K562 (cell line): ENCODE results near the gene CIAO2A. TPM values are rescaled to one million over a fixed set of nuclear protein-coding genes. Genes with fewer than 3 reads are reported as not detected.

ENCODE experiments used
- ATF7 ChIP-seq: fragments of 450-650 bp; IDR thresholded peaks from 2 replicates; pipeline ENCODE4 v1.7.1; 2014; ENCODE audit warnings: mild to moderate bottlenecking, moderate library complexity
- HEY1 ChIP-seq: fragments of 250-450 bp; sonication (Bioruptor Pico); IDR thresholded peaks from 2 replicates; pipeline ENCODE4 v1.5.0; 2020; ENCODE audit warnings: mild to moderate bottlenecking, moderate library complexity, borderline replicate concordance
- MTA1 ChIP-seq: fragments of 450-650 bp; IDR thresholded peaks from 2 replicates; pipeline ENCODE4 v1.6.1; 2017; ENCODE audit warnings: borderline replicate concordance
- MYNN ChIP-seq, 2 experiments: sonication (generic); formaldehyde crosslinking in 1 of 2; IDR thresholded peaks; 2 replicates each; pipeline versions ENCODE4 v1.5.0 to v1.6.1; 2016 to 2020; ENCODE audit warnings: antibody characterized with exemption in 1 of 2, missing genetic modification reagents in 1 of 2
- RBM22 ChIP-seq: fragments of 200-400 bp; formaldehyde crosslinking; IDR thresholded peaks from 2 replicates; pipeline ENCODE4 v1.6.1; 2018; ENCODE audit warnings: low read length, low read depth; ENCODE audit not compliant: poor library complexity, severe bottlenecking
- RBM25 ChIP-seq: fragments of 200-400 bp; formaldehyde crosslinking; IDR thresholded peaks from 2 replicates; pipeline ENCODE4 v1.6.1; 2018; ENCODE audit warnings: low read length, low read depth, moderate library complexity; ENCODE audit not compliant: severe bottlenecking
- ZNF134 ChIP-seq: fragments of 250-450 bp; sonication (Bioruptor Pico); conservative IDR thresholded peaks from 2 replicates; pipeline ENCODE4 v1.4.0; 2020
- polyA plus RNA-seq, 8 experiments: library from polyadenylated mRNA; depleted of rRNA in 4 of 8; stranded (reverse) in 5 of 8; unstranded in 3 of 8; fragments of >200 nt; fragmentation: Nextera tagmentation in 2 of 8; fragmentation: Illumina TruSeq in 1 of 8; extraction: Ambion mirVana in 2 of 8; extraction: Trizol in 1 of 8; gene quantifications; 2 replicates each; pipeline versions ENCODE4 v1.2.1 to v1.2.3, GENCODE V29; 2011 to 2014; ENCODE audit warnings: inconsistent platforms in 1 of 8, missing spikeins in 1 of 8
- total RNA-seq, 7 experiments: library from RNA; depleted of rRNA in 6 of 7; stranded (reverse); fragments of >200 nt in 6 of 7; fragmentation: Illumina TruSeq in 2 of 7; extraction: Trizol in 2 of 7; gene quantifications; 2 replicates each; pipeline versions ENCODE4 v1.2.1 to v1.2.3, GENCODE V29; 2011 to 2021; ENCODE audit warnings: low replicate concordance in 1 of 7
- TF ChIP-seq, protein P1 (sequence below): fragments of 250-450 bp; sonication (Bioruptor Pico); IDR thresholded peaks from 2 replicates; pipeline ENCODE4 v1.4.0; 2020; ENCODE audit warnings: borderline replicate concordance
- TF ChIP-seq, protein P2 (sequence below): fragments of 450-650 bp; IDR thresholded peaks from 2 replicates; pipeline ENCODE4 v1.7.1; 2018; ENCODE audit warnings: mild to moderate bottlenecking, low read depth; ENCODE audit not compliant: partially characterized antibody
- TF ChIP-seq, protein P3 (sequence below): fragments of 200-800 bp; sonication (Bioruptor generic); IDR thresholded peaks from 2 replicates; pipeline ENCODE4 v1.6.1; 2017; ENCODE audit warnings: missing genetic modification characterization, missing compliant biosample characterization
- TF ChIP-seq, protein P4 (sequence below): fragments of 250-450 bp; sonication (Bioruptor Pico); IDR thresholded peaks from 2 replicates; pipeline ENCODE4 v1.8.0; 2022; ENCODE audit warnings: inconsistent platforms, mild to moderate bottlenecking, moderate library complexity, borderline replicate concordance
- TF ChIP-seq, protein P5 (sequence below): fragments of 250-450 bp; sonication (Bioruptor Pico); IDR thresholded peaks from 2 replicates; pipeline ENCODE4 v1.5.0; 2021
- TF ChIP-seq, protein P6 (sequence below): fragments of 250-450 bp; sonication (Bioruptor Pico); IDR thresholded peaks from 2 replicates; pipeline ENCODE4 v1.4.0; 2020; ENCODE audit warnings: mild to moderate bottlenecking

Gene CIAO2A
- total and polyA plus RNA-seq, 9 of the 15 experiments (the other 6 are each of a cell fraction or from before 2014, with no cell fraction given) = 161 to 429 (median 313) TPM

DNA sequence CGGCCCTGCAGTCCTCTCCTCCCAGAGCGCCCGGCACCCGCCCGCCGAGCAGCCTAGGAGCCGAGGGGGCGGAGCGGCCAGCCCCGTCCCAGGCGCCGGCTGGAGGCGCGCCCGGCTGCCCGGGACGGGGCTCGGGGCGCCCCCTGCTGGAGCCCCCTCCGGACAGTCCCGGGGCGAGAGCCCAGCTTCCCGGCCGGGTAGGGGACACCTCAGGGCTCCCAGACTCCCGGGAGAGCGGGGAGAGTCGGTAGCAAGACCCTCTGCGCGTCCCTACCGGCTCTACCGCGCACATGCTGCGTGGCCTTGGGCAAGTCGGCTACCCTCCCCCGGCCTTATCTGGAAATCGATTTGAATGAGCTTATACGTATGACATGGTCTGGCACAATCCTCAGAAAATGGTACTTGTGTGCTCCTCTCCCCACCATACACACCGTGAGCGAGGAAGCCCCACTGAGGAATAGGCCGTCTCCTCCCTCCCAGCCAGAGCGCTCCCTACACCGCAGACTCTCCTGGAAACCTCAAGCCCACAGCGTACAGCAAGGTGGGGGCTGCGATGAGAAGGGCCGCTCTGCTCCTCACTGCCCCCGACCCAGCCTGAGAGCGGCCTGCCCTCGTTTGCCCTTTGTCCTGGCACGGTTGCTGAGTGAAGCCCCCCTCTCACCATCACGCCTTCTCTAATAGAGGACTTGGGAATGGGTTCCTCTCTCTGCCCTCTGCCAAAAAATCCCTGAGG lies 47.1 kb downstream of the CIAO2A start, which contains the start of gene DAPK2 (continued):
- TF ChIP-seq, protein P1, sequence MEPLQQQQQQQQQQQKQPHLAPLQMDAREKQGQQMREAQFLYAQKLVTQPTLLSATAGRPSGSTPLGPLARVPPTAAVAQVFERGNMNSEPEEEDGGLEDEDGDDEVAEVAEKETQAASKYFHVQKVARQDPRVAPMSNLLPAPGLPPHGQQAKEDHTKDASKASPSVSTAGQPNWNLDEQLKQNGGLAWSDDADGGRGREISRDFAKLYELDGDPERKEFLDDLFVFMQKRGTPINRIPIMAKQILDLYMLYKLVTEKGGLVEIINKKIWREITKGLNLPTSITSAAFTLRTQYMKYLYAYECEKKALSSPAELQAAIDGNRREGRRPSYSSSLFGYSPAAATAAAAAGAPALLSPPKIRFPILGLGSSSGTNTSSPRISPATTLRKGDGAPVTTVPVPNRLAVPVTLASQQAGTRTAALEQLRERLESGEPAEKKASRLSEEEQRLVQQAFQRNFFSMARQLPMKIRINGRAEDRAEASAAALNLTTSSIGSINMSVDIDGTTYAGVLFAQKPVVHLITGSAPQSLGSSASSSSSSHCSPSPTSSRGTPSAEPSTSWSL = no peak
- TF ChIP-seq, protein P2, sequence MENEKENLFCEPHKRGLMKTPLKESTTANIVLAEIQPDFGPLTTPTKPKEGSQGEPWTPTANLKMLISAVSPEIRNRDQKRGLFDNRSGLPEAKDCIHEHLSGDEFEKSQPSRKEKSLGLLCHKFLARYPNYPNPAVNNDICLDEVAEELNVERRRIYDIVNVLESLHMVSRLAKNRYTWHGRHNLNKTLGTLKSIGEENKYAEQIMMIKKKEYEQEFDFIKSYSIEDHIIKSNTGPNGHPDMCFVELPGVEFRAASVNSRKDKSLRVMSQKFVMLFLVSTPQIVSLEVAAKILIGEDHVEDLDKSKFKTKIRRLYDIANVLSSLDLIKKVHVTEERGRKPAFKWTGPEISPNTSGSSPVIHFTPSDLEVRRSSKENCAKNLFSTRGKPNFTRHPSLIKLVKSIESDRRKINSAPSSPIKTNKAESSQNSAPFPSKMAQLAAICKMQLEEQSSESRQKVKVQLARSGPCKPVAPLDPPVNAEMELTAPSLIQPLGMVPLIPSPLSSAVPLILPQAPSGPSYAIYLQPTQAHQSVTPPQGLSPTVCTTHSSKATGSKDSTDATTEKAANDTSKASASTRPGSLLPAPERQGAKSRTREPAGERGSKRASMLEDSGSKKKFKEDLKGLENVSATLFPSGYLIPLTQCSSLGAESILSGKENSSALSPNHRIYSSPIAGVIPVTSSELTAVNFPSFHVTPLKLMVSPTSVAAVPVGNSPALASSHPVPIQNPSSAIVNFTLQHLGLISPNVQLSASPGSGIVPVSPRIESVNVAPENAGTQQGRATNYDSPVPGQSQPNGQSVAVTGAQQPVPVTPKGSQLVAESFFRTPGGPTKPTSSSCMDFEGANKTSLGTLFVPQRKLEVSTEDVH = no peak
- TF ChIP-seq RBM25 = no peak
- 0 out of 2 replicates have a peak, but pooled peaks have one; percentile 12 for TF ChIP-seq ATF7
- no peak for TF ChIP-seq ZNF134
- TF ChIP-seq, protein P3, sequence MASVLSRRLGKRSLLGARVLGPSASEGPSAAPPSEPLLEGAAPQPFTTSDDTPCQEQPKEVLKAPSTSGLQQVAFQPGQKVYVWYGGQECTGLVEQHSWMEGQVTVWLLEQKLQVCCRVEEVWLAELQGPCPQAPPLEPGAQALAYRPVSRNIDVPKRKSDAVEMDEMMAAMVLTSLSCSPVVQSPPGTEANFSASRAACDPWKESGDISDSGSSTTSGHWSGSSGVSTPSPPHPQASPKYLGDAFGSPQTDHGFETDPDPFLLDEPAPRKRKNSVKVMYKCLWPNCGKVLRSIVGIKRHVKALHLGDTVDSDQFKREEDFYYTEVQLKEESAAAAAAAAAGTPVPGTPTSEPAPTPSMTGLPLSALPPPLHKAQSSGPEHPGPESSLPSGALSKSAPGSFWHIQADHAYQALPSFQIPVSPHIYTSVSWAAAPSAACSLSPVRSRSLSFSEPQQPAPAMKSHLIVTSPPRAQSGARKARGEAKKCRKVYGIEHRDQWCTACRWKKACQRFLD (CRISPR knock-in tag) = no peak
- no peak for TF ChIP-seq RBM22
- no peak for TF ChIP-seq HEY1 (CRISPR knock-in tag)
- TF ChIP-seq MTA1 = no peak
- TF ChIP-seq, protein P4, sequence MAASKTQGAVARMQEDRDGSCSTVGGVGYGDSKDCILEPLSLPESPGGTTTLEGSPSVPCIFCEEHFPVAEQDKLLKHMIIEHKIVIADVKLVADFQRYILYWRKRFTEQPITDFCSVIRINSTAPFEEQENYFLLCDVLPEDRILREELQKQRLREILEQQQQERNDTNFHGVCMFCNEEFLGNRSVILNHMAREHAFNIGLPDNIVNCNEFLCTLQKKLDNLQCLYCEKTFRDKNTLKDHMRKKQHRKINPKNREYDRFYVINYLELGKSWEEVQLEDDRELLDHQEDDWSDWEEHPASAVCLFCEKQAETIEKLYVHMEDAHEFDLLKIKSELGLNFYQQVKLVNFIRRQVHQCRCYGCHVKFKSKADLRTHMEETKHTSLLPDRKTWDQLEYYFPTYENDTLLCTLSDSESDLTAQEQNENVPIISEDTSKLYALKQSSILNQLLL (CRISPR knock-in tag) = no peak
- TF ChIP-seq, protein P5, sequence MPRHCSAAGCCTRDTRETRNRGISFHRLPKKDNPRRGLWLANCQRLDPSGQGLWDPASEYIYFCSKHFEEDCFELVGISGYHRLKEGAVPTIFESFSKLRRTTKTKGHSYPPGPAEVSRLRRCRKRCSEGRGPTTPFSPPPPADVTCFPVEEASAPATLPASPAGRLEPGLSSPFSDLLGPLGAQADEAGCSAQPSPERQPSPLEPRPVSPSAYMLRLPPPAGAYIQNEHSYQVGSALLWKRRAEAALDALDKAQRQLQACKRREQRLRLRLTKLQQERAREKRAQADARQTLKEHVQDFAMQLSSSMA (CRISPR knock-in tag) = no peak
- TF ChIP-seq, protein P6, sequence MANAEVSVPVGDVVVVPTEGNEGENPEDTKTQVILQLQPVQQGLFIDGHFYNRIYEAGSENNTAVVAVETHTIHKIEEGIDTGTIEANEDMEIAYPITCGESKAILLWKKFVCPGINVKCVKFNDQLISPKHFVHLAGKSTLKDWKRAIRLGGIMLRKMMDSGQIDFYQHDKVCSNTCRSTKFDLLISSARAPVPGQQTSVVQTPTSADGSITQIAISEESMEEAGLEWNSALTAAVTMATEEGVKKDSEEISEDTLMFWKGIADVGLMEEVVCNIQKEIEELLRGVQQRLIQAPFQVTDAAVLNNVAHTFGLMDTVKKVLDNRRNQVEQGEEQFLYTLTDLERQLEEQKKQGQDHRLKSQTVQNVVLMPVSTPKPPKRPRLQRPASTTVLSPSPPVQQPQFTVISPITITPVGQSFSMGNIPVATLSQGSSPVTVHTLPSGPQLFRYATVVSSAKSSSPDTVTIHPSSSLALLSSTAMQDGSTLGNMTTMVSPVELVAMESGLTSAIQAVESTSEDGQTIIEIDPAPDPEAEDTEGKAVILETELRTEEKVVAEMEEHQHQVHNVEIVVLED = no peak
- no peak for TF ChIP-seq MYNN (IDR thresholded peaks at IDR 0.05)
- no peak for TF ChIP-seq MYNN (CRISPR knock-in tag; IDR thresholded peaks at IDR 0.05)
